HG03060 (cell line): ENCODE measurements around the gene GPS2.

Experiments
- ATAC-seq: cut with Tn5 transposase; IDR thresholded peaks from one replicate; pipeline ENCODE4 v1.9.1; 2021; ENCODE audit warnings: low read depth, moderate number of reproducible peaks; ENCODE audit not compliant: unreplicated experiment

GPS2 gene

DNA sequence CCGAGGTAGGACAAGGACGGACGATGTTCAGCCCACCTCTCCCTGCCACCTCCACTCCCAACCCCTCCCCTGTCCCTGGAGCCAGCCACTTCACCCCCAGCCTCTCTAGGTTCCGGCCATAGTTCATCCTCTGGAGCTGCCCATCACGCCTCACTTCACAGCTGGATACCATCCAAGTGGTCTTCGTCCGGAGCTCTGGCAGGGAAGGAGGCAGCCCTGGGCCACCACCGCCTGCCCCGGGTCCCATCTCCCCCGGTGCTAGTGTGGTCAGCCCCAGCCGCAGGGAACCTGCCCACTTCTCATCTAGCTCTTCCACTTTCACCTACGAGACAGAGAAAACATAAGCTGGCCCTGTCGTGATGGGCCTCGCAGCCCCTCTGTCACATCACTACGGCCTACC, 6.3 kb upstream of the GPS2 start:
- ATAC-seq, result no peak

DNA sequence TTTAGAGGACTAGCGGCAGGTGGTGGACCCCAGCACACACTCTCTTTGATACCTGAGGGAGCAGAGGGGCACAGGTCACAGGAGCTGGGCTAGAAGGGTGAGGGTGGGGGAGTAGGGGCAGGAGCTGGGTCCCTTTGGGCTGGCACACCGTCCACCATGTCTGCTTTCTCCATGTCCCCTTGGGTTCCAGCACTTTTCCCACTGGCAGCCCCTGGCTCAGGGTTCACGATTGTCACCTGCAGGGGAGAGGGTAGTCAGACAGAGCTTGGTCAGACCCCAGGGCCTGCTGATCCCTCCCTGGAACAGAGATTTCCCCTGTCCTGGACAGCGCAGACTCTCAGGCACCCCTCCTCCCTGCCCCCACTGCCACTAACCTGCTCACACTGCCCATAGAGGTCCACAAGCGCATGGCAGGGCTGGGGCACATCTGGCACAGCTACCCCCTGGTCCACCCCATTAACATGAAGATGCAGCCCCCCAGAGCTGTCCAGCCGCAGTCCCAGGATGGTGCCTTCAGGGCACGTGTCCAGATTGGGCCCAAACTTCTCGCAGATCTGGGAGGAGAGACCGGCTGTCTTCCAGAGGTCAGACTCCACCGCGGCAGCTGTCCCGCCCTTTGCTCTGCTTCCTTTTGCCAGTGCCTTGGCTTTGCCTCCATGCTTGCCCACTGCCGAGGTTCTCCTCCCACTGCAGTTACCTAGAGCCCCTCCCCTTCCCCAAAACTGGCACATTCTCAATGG, 3.1 kb upstream of the GPS2 start:
- no peak for ATAC-seq

DNA sequence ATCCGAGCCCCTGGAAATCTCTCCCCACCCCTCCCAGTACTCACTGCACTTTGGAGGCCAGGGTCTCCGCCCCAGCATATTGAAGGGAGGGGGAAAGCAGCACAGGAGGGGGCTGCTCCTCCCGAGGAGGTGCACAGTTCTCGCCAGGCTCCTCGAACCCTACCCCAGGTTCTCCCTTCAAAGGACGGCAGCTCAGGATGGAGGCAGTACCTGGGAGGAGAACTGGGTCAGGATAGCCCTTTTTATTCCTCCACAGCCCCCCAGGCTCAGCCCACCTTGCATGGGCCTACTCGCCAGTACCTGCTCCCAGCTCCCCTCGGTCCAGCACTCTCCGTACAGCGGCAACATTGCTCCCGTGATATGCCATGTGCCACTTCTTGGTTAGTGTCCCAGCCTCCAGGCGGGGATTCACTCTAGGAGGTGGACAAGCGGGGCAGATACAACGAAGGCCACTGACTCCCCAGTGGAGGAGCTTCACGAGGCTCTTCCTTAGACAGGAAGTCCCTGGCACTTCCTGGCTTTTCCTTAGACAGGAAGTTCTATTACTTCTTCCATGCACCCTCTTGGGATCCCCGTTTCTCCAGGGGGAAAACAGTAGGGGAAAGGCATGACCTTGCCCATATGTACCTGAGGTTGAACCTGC, 2.1 kb upstream of the GPS2 start:
- no peak for ATAC-seq

DNA sequence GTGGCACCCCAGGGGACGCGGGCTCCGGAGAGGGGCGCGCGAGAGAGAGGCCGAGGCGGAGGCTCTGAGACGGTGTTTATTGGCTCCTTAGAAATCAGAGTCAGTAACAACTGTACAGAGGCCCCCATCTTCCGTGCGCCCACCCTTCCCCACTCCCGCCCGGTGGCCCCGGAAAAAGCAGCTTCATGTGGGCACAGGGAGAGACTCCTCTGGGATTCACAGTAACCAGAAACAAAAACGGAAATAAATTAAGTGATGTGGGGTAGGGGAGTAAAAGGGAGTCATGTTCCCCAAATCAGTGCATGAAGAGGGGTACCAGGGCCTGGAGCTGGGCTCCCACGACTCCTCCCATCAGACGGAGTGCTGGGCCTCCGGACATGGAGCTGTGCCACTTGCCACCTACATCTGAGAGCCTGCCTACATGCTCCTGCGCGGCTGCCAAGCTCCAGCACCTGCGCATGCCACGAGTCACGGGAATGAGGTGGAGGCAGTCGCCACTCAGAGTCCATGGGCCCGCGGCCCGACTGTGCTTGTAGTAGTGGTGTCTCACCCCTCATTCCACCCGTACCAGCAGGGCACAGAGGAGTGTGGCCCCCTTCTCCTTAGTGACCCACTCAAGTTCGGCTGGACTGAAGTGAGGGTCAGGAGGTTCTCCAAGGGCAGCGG, 543 bp upstream of the GPS2 start:
- ATAC-seq, result no peak

DNA sequence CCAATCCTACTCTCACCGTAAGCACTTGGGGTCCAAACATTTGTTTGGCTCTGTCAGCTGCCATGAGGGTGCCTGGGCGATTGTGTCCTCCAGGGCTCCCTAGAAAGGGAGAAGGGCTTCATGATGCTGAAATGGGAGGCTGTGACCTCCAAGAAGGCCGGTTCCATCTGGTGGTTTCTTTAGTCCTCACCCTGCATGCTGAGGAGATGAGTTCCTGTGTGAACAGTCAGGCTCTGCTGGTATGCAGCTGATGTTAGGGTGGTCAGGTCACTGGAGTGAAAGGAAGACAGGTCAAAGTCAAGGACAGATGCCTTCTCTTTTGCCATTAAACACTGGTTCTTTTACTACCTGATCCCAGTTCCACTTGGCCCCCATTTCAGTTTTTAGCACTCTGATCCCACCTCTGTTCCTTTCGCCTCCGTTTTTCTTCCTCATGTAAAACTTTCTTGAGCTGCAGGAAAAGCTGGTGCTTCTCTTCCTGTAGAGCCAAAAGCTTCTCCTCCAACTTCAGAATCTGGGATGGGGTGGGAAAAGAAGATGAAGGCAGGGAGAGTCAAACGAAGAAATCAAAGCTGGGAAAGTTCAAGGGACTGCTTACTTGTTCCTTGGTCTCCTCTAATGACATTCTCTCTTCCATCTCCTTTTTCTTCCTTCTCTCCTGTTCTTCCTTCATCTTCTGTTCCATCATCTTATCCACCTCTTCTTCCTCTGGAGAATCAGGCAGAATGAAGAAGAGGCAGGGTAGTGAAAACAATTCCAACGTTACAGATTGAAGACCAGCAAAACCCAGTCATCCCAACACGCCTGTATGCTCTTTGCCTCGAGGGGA, 1.1 kb downstream of the GPS2 start:
- no peak for ATAC-seq

DNA sequence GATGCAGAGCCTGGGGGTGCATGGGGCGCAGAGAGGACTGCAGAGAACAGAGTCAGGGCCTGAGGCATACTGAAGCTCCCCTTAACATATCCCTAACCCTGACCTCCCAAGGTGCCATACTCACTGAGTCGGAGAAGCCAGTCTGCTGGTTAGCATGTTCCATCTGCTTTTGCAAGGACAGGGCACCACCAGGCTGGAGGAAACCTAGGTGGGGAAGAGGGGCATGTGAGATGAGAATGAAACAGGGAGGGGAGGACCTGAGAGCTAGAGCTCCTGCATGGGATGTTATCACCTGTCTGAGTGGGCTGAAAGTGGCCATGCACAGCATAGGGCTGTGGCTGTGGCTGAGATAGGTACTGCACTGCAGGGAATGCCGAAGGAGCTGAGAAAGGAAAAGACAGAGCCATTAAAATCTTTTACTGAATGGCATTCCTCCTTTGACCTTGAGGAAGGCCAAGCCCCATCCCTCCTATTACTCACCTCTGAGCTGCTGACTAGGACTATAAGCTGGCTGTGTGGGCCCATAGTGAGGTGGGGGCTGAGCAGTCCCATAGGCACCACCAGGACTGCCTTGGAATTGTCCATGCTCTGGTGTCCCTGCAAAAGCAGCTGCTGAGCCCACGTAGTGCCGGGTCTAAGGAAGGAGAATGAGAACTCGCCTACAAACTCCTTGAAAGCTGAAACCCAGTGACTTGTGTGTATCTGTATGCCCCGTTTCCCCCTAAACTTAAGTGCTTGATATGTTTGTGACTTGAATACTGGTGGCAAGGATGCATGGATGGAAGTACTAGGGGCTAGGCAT, 1.9 kb downstream of the GPS2 start:
- no peak for ATAC-seq

DNA sequence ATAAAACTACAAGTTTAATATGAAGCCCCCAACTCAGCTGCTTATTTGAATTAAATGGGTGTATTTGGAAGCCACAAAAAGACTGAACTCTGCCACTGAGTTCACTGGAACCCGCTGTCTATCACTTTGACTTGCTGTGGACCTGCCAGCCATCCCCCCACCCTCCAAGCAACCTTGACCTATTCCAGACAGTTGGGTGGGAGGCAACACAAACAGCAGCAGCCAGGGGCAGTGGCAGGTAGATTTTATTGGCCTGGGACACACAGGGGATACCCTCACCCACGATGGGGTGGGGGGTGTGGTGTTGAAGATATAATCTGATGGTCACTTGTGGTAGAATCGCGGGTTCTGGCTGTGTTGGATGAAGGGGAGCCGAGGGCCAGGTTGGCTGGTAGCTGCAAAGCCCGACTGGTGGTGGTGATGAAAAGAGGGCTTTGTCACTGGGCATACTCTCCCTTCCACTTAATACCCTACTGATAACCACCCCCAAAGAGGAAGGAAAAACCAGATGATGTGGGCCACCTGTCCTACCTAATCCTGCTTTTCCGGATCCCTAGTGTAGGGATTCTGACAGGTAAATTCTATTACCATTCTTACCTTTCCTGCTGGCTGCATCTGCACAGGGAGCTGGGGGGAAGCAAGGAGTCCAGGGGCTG, 2.6 kb downstream of the GPS2 start:
- ATAC-seq, result no peak

DNA sequence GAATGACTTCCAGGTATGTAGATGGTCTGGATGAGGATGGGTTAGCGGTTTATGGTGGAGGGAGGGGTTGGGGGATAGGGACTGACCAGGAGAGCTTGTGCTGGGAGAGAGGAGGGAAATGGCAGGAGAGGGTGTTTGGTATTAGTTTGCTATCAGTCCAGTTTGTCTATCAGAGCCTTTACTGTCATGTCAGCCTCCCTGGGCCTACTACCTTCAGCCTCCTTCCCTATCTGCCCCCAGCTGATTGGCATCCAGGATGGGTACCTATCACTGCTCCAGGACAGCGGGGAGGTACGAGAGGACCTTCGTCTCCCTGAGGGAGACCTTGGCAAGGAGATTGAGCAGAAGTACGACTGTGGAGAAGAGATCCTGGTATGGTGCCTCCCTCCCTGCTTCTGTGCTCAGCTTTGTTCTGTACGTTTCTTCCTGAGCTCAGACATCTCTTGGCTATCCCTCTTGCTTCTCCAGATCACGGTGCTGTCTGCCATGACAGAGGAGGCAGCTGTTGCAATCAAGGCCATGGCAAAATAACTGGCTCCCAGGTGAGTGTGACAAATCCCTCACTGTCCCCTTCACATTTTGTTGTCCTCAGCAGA, 4.0 kb downstream of the GPS2 start:
- no peak for ATAC-seq

DNA sequence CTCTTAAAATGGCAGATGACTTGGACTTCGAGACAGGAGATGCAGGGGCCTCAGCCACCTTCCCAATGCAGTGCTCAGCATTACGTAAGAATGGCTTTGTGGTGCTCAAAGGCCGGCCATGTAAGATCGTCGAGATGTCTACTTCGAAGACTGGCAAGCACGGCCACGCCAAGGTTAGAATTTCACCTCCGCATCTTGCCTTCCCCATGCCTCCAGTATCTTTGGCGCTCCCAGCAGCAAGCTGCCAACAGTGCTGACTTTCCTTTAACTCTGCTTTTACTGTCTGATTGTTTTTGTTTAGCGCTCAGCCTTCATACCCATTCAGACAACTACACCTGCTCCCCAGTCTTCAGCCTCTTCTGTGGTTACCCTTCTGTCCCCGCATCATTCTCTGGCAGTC, 5.5 kb downstream of the GPS2 start:
- no peak for ATAC-seq

DNA sequence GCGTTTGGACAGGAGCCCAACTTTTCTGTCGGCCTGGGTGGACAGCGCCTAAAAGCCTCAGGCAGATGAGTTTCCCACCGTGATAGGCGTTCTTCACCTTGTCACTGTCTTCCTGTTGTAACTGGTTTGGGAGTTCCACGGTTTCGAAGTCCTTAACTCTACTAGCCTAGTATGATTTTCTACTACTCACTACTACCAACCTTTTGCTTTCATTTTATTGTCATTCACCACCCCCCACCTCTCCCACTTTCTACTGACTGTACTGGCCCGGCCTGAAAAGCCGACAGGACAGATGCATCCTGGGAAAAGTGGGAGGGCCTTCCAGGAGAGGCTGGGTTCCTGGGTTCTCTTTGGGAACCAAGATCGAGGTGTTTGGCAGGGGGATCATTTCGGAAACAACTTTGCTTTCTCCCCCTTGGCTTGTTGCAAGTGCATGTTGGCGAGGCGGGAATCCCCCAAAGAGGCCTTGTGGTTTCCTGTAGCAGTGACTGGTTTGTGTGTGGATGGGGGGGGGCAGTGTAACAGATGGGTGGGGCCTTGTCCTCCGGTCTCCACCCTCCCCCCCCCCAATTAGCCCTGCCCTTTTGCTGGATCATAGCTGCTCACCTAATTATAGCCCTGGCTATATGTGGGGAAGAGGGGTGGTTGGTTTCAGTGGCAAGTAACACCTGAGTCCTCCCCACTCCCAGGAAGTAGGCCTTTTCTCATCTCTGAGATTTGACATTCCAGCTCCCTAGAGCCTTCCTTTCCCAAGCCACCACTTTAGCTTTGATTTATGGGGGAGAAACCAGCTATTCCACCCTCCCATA, 6.3 kb downstream of the GPS2 start:
- ATAC-seq, result no peak

DNA sequence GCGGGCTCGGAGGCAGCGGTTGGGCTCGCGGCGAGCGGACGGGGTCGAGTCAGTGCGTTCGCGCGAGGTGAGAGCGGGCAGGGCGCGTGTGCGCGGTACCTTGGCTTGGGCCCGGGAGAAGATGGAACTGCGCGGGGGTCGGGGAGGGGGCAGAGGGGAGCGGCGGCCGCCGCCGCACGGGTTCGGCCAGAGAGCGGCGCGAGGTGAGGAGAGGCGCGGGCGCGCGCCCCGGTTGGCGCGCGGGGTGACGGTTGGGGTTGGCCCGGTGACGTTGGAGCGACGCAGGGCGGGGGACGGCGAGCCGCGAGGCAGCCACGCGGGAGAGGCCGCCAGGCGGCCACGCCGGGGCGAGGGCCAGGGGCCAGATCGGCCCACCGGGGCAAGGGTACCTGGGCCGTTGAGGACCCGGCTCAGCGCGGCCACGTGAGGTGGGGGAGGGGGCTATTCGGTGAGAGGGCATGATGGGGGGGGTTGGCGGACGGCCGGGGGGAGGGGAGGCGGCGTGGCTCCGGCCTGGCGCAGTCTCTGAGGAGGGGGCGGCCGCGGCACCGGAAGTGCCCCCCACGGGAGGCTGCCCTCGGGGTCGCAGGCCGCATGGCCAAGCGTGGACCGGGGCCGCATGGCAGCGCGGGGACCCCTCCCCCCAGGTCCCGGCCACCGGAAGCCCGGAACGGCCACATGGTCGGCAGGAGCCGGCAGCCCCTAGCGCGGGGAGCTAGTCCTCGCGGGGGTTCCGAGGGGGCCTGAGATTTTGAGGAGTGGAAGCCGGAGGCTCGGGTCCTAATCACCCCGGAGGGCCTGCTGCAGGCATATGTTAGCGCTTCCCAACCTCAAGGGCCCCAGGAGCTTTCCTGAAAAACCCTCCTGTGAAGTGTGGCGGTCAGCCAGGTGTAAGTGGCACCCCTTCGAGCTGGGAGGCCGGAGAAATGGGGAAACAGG, 7.2 kb downstream of the GPS2 start:
- ATAC-seq, result no peak

DNA sequence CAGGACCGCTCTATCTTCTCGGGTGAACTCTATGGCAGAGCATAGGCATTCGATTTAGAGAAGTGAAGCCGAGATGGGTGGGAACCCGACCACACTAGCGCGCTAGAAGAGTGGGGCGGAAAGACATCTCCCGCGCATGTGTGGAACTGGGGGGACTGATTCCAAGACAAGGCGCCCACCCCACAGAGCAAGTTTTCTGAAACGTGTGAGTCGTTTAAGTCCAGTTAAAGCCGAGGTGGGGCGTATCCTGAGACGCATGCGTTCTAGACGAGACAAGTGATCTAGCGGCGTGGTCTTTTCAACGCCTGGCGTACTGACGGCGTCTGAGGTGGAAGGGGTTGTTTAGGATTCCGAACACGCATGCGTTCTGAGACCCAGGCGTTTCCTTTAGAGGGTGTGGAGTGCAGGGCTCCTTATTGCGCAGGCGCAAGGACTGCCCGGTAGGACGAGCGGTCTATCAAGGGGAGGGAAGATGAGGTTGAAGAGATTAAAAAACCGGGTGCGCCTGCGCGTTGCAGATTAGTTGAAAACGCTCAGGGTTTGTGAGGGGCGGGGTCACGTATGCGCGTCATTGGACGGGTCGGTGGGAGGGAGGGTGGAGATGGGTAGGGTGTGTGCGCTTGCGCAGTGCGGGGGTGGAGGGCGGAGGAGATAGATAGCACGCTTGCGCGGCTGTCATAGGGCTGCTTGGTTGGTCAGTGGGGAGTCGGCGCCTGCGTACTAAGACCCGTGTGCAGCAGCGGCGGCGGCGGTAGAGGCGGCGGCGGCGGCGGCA, 8.1 kb downstream of the GPS2 start, which contains the start of gene EIF5A:
TSS of gene EIF5A (plus strand) at position 718 of the 775 bp plus-strand sequence. CDS start 2,008 bp downstream, outside the sequence.
- ATAC-seq, result peak; percentile 48

DNA sequence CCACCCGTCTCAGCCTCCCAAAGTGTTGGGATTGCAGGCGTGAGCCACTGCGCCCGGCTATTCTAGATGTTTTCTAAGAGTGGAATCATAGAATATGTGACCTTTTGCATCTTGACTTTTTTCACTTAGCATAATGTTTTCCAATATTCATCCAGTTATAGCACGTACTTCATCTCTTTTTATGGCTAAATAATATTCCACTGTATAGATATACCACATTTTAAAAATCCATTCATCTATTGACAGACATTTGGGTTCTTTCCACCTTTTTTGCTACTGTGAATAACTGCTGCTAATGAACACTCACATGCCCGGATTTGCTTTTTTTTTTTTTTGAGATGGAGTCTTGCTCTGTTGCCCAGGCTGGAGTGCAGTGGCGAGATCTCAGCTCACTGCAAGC, 11.0 kb downstream of the GPS2 start:
- no peak for ATAC-seq

DNA sequence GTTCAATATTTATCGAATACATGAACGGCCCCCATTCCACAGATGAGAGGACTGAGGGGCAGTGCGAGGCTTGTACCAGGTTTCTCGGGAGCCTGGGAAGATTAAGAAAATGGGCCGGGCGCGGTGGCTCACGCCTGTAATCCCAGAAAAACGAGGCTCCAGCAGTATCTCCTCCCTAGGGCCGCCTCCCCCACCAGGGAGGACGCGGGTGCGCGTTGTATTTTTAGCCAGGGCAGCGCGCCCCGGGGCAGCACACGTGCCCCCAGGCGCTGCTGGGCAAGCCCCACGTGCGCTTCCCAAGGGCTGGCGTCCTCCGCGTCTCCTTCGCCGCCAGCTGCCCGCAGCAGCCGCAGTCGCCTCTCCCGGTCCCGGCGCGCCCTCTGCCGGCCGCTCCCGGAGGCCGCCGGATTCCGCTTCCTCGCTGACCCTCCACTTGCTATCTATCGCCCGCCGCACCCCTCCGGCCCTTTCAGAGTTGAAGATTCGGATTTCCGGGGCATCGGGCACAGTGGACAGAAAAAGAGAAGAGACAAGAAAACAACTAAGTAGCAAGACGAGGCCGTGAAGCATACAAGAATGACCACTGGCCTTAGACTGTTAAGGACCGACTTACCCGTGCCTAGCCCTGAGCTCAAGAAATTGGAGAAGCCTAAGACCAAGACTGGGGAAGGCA, 18.8 kb downstream of the GPS2 start:
- no peak for ATAC-seq

DNA sequence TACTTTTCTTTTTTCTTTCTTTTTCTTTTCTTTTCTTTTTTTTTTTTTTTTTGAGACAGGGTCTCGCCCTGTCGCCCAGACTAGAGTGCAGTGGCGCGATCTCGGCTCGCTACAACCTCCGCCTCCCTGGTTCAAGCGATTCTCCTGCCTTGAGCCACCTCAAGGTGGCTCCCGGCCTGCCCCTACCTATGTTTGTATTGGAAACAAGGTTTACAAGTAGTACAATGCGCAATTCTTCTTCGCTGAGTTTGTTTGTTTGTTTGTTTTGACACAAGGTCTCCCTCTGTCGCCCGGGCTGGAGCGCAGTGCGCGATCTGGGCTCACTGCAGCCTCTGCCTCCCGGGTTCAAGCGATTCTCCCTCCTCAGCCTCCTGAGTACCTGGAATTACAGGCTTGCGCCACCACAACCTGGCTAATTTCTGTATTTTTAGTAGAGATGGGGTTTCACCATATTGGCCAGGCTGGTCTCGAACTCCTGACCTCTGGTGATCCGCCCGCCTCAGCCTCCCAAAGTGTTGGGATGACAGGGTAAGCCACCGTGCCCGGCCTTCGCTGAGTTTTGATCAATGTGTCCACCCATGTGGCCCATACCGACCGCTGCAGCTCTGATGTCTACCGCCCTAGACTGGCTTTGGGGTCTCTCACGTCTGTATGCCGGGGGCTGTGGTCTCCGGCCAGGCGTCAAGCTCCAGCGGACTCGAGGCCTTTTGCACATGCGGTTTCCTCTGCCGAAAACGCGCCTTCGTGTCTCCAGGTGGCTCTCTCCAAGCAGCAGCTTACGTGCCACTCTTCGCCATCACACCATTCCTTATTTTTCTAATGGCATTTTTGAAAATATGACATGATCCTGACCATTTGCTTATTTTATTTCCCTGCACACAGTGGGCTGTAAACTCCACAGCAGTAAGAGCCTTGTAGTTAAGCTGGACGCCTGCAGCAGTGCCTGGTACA, 19.7 kb downstream of the GPS2 start:
- no peak for ATAC-seq
